SJCRH30 (cell line): ENCODE data around the gene IFNGR2. TPM values are rescaled to one million over a fixed set of nuclear protein-coding genes. Genes with fewer than 3 reads are reported as not detected.
A peak's percentile ranks its signal among the peaks of the same experiment; 100 is the strongest.

Experiments
- DNase-seq, 2 experiments: peaks; one replicate each; pipeline ENCODE4 v3.0.0-alpha.2; 2015 to 2020
- H3K27ac ChIP-seq: fragments of 250-450 bp; sonication (Bioruptor Pico); 2 replicates; pipeline ENCODE4 v1.5.1; 2020; ENCODE audit warnings: mild to moderate bottlenecking, moderate library complexity
- H3K27me3 ChIP-seq: fragments of 250-450 bp; sonication (Bioruptor Pico); 2 replicates; pipeline ENCODE4 v1.5.1; 2020; ENCODE audit warnings: mild to moderate bottlenecking, moderate library complexity
- H3K36me3 ChIP-seq: fragments of 250-450 bp; sonication (Bioruptor Pico); 2 replicates; pipeline ENCODE4 v1.5.1; 2020; ENCODE audit warnings: mild to moderate bottlenecking, moderate library complexity
- H3K4me1 ChIP-seq: fragments of 250-450 bp; sonication (Bioruptor Pico); 2 replicates; pipeline ENCODE4 v1.5.1; 2020; ENCODE audit warnings: mild to moderate bottlenecking, moderate library complexity
- H3K4me3 ChIP-seq: fragments of 250-450 bp; sonication (Bioruptor Pico); 2 replicates; pipeline ENCODE4 v1.5.1; 2020; ENCODE audit warnings: mild to moderate bottlenecking, moderate library complexity
- H3K9me3 ChIP-seq: fragments of 250-450 bp; sonication (Bioruptor Pico); replicated peaks from 2 replicates; pipeline ENCODE4 v1.5.1; 2020; ENCODE audit warnings: mild to moderate bottlenecking, moderate library complexity
- total RNA-seq: library from RNA; depleted of rRNA; stranded (reverse); fragments of >200 nt; shearing (Covaris generic); gene quantifications from 2 replicates; pipeline ENCODE4 v1.2.3, GENCODE V29; 2014

IFNGR2 gene
- total RNA-seq, 1 experiment from 2014 or later = 67.1 TPM

DNA sequence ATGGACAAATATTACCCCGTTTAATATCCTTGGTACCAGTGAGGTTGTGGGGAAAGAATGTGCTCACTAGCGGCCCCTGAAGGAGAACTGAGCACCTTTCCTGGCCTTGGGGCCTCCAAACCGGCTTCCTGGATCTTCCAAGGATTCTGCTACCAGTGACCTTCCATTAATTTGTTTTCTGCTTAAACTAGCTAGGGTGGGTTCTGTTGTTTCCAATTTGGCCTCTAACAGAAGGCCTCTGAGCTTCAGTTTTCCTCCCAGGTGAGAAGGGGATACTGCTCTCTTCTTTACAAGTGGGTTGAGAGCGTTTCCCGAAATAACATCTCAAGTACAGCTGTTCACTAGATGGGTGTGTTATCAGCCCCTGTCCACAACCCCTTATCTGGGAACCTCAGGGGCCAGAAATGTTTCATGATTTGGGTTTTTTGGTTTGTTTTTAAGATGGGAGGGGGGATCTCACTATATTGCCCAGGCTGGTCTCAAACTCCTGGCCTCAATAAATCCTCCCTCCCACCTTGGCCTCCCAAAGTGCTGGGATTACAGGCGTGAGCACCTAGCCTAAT, 16.9 kb upstream of the IFNGR2 start:
- Histone ChIP-seq H3K36me3 (no peaks in the 10 kb centered on the region), H3K9me3 (no peaks in the 10 kb centered on the region), H3K4me1 (peaks cover 6% of the 10 kb centered on the region), H3K27ac (no peak overlapping the region), H3K27me3 (no peaks in the 10 kb centered on the region), H3K4me3 (no peak overlapping the region)
- no peak for DNase-seq

DNA sequence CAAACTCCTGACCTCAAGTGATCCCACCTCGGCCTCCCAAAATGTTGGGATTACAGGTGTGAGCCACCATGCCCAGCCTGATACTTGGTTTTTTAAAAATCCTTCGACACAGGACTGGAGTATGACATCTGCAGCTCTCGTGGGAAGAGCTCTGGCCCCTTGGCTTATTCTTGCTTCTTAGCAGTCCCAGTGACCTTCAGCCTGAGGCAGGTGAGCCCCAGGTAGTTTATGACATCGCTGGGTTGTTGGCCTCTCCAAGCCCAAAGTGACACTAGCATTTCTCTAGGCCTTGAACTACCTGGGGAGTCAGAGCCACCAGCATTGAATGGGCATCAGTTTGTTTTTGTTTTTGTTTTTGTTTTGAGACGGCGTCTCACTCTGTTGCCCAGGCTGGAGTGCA, 15.9 kb upstream of the IFNGR2 start:
- no peaks in the 10 kb centered on the region for H3K9me3 ChIP-seq

DNA sequence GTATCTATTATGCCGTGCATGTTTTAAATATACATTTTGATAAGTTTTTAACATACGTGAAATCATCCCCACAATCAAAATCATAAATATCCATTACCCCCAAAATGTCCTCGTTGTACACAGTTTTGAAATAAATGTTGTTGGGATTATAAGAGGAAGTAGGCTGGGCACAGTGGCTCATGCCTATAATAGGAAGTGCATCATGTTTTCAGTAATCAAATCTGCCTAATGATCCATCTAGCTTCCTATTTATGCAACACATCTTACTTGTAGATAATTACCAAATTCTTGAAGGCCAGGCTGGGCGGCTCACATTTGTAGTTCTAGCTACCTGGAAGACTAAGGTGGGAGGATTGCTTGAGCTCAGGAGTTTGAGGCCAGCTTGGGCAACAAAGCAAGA, 15.0 kb upstream of the IFNGR2 start:
- Histone ChIP-seq H3K27me3 (no peaks in the 10 kb centered on the region), H3K27ac (no peak overlapping the region), H3K9me3 (no peaks in the 10 kb centered on the region), H3K4me3 (no peak overlapping the region), H3K36me3 (no peaks in the 10 kb centered on the region), H3K4me1 (no peaks in the 10 kb centered on the region; the same call in 1 of the 2 replicates)
- no peak for DNase-seq

More for the DNA sequence above, 15.9 kb upstream of the IFNGR2 start:
- Histone ChIP-seq H3K36me3 (no peaks in the 10 kb centered on the region), H3K4me1 (peaks cover 6% of the 10 kb centered on the region), H3K27ac (no peak overlapping the region), H3K27me3 (no peaks in the 10 kb centered on the region), H3K4me3 (no peak overlapping the region)
- no peak for DNase-seq

DNA sequence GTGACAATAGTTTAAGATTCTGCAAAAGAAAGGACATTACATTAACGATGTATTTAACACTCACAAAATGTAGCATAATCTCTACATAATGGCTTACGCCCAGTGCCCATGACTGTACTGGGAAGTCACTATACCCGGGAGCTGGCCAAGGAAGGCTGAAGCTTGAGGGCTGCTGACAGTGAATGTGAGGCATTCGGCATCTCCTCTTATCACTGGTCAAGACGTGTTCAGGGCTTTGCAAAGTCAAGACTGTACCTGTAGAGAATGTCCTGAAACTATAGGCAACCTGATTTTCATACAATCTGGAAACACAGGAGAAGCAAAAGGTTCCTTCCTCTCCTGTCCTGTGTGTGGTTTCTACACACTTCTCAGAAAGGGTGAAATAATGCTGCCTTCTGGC, 12.7 kb upstream of the IFNGR2 start:
- DNase-seq = no peak
- Histone ChIP-seq H3K9me3 (no peaks in the 10 kb centered on the region), H3K27me3 (no peaks in the 10 kb centered on the region), H3K27ac (no peak overlapping the region), H3K36me3 (no peaks in the 10 kb centered on the region), H3K4me3 (no peak overlapping the region), H3K4me1 (no peaks in the 10 kb centered on the region)

DNA sequence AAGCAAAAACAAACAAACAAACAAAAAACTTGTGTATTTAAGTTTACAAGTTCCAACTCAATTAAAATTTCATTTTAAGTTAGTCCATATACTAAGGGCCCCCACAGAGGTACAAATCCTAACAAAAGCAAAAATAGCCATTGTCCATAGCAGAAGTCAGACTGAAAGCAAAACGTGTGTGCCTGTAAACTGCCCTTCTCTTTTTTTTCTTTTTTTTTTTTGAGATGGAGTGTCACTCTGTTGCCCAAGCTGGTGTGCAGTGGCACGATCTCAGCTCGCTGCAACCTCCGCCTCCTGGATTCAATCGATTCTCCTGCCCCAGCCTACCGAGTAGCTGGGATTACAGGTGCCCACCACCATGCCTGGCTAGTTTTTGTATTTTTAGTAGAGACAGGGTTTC, 11.6 kb upstream of the IFNGR2 start:
- Histone ChIP-seq H3K27ac (no peak overlapping the region), H3K36me3 (no peaks in the 10 kb centered on the region), H3K4me3 (no peak overlapping the region), H3K9me3 (no peaks in the 10 kb centered on the region), H3K4me1 (peaks cover 3% of the 10 kb centered on the region), H3K27me3 (no peaks in the 10 kb centered on the region)
- no peak for DNase-seq

DNA sequence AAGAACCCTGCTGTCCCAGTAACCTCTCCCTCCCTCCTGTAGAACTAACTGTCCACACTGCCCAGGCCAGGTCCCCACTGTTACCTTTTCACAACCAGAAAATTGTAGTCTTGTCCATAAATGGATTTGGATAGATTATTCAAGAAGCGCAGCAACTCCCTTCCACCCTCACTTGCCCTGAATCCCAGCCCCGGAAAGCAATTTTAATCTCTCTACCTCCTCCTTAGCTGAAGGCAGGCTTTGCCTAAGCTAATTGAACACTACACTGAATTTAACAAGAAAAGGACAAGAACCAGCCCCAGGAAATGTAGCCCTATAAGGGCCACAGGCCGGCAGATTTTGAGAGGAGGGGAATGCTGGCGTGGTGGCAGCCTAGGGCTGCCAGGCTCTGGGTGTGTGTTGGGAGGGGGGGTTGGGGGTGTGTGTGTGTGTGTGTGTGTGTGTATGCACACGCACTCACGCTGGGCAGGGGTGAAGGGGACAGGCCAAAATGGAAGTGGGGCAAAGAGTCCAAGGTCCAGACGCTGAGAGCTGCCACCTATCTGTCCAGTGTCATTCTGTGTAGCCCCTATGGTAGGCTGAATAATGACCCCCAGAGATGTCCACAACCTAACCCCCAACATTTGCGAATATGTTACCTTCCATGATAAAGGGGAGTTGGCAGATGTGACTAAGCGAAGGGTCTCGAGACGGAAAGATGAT, 10.8 kb upstream of the IFNGR2 start:
- H3K36me3 ChIP-seq = no peaks in the 10 kb centered on the region
- H3K4me3 ChIP-seq = no peak overlapping the region
- H3K27me3 ChIP-seq = no peaks in the 10 kb centered on the region
- H3K9me3 ChIP-seq = no peaks in the 10 kb centered on the region
- H3K27ac ChIP-seq = no peak overlapping the region
- DNase-seq = no peak
- H3K4me1 ChIP-seq = peaks cover 7% of the 10 kb centered on the region

DNA sequence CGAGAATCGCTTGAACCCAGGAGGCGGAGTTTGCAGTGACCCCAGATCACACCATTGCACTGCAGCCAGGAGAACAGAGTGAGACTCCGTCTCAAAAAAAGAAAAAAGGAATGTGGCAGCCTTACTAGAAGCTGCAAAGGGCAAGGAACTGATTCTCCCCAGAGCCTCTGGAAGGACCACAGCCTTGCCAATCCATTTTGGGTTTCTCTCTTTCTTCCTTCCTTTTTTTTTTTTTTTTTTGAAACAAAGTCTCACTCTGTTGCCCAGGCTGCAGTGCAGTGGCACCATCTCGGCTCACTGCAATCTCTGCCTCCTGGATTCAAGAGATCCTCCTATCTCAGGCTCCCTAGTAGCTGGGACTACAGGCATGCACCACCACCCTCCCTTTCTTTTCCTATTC, 9.9 kb upstream of the IFNGR2 start:
- Histone ChIP-seq H3K27ac (no peak overlapping the region), H3K9me3 (no peaks in the 10 kb centered on the region), H3K4me1 (peaks cover 7% of the 10 kb centered on the region), H3K36me3 (no peaks in the 10 kb centered on the region), H3K27me3 (no peaks in the 10 kb centered on the region), H3K4me3 (no peak overlapping the region)
- DNase-seq = no peak

DNA sequence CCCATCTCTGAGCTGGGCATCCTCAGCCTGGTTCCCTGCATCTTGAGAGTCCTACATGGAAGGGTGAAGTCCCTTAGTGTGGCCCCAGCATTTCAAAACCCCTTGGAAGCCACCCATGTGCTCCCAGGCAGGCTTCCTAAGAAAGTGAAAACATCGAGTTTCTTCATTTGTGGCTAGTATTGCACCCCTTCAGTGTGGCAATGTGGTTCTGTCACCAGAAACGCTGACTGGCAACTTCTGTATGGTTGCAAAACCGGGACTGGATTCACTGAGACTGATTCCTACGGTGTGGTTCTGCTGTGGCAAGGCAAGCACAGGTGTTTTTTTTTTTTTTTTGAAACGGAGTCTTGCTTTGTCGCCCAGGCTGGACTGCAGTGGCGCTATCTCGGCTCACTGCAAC, 9.0 kb upstream of the IFNGR2 start:
- Histone ChIP-seq H3K27ac (no peak overlapping the region), H3K9me3 (no peaks in the 10 kb centered on the region), H3K4me1 (peaks cover 7% of the 10 kb centered on the region), H3K27me3 (no peaks in the 10 kb centered on the region), H3K36me3 (no peaks in the 10 kb centered on the region), H3K4me3 (no peak overlapping the region)
- no peak for DNase-seq

DNA sequence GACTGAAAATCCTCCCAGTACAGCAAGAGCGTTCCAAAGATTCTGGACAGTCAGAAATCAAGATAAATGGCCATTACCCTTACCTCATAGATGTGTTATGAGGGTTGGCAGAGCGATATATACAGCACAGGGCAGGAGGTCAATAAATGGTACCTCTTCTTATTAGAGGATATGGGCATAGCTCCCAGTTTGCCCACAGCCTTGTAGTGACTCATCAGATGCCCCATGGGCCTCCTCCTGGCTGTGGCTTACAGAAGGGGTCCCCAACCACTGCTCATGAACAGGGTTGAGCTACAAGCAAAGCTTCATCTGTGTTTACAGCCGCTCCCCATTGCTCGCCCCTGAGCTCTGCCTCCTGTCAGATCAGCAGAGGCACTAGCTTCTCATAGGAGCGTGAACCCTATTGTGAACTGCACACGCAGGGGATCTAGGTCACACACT, 7.3 kb upstream of the IFNGR2 start:
- H3K27ac ChIP-seq = no peak overlapping the region

DNA sequence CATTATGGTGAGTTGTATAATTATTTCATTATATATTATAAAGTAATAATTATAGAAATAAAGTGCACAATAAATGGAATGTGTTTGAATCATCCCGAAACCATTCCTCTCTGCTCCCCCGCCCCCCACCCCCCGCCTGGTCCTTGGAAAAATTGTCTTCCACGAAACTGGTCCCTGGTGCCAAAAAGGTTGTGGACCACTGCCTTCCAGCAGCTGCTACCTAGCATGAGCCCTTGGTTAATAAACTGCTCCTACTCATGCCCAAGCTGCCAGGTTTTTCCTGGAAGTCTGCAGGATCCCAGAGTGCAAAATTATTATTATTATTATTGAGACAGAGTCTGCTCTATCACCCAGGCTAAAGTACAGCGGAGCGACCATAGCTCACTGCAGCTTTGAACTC, 6.8 kb upstream of the IFNGR2 start:
- no peak for DNase-seq
- no peaks in the 10 kb centered on the region for H3K27me3 ChIP-seq
- H3K9me3 ChIP-seq = no peaks in the 10 kb centered on the region
- H3K4me3 ChIP-seq = no peak overlapping the region
- H3K27ac ChIP-seq = no peak overlapping the region
- peaks cover 20% of the 10 kb centered on the region for H3K4me1 ChIP-seq
- H3K36me3 ChIP-seq = no peaks in the 10 kb centered on the region

More for the DNA sequence above, 7.3 kb upstream of the IFNGR2 start:
- no peaks in the 10 kb centered on the region for H3K9me3 ChIP-seq
- H3K27me3 ChIP-seq = no peaks in the 10 kb centered on the region
- H3K36me3 ChIP-seq = no peaks in the 10 kb centered on the region
- no peak for DNase-seq
- peaks cover 16% of the 10 kb centered on the region for H3K4me1 ChIP-seq
- no peak overlapping the region for H3K4me3 ChIP-seq

DNA sequence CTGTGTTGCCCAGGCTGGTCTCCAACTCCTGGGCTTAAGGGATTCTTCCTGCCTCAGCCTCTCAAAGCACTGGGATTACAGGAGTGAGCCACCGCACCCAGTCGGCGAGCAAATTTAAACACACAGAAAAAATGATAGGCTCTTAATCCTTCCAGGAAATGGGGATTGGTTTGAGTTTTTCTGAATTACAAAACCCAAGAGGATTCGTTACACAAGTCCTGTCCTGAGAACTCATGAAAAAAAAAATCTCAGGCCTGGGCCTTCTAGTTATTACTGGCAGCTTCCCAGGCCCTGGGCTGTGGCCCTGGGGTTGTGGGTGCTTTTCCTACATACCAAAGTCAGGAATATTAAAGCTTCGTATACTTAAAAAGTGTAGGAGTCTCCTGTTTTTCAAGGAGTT, 6.3 kb upstream of the IFNGR2 start:
- H3K9me3 ChIP-seq = no peaks in the 10 kb centered on the region
- H3K4me1 ChIP-seq = peaks cover 20% of the 10 kb centered on the region
- DNase-seq = peak; percentile 12 to 60
- no peaks in the 10 kb centered on the region for H3K27me3 ChIP-seq
- no peak overlapping the region for H3K4me3 ChIP-seq
- H3K27ac ChIP-seq = no peak overlapping the region
- no peaks in the 10 kb centered on the region for H3K36me3 ChIP-seq

DNA sequence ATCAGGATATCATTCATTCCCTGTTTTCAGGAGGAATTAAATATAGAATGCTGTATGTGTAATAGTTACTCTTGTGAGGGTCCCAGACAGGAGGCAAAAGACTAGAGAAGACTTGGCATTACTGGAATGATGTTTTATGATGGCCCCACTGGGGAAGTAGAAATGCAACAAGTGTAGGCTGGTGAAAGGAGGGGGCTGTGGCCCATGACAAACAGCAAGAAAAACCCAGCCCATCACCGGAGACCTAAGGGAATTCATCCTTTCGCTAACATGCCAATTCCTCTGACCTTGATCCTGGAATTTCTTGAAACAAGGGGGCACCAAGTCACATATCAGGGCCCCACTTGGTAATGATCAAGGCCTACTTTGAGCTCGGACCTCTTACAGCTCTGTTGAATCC, 5.5 kb upstream of the IFNGR2 start:
- H3K9me3 ChIP-seq = no peaks in the 10 kb centered on the region
- peaks cover 25% of the 10 kb centered on the region for H3K4me1 ChIP-seq
- no peak overlapping the region for H3K4me3 ChIP-seq
- H3K36me3 ChIP-seq = no peaks in the 10 kb centered on the region
- no peak for DNase-seq
- H3K27ac ChIP-seq = no peak overlapping the region
- H3K27me3 ChIP-seq = no peaks in the 10 kb centered on the region

DNA sequence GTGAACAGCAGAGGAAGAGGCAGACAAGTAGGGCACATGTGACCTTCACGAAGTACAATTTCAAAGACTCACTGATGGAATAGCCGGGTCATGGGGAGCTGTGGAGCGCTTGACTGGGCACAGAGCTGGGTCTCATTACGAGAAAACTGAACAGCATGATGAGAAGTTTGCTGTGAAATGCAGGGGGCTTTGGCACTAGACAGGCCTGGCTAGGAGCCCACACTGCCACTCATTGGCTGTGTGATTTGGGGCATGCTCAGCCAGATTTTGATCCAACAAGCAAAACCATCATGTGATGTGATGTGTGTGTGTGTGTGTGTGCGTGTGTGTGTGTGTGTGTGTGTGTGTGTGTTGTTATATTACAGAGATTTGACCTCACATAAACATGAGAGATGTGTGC, 4.9 kb upstream of the IFNGR2 start:
- Histone ChIP-seq H3K4me1 (peaks cover 25% of the 10 kb centered on the region), H3K4me3 (no peak overlapping the region), H3K27me3 (no peaks in the 10 kb centered on the region), H3K36me3 (no peaks in the 10 kb centered on the region), H3K27ac (no peak overlapping the region), H3K9me3 (no peaks in the 10 kb centered on the region)
- DNase-seq = no peak

DNA sequence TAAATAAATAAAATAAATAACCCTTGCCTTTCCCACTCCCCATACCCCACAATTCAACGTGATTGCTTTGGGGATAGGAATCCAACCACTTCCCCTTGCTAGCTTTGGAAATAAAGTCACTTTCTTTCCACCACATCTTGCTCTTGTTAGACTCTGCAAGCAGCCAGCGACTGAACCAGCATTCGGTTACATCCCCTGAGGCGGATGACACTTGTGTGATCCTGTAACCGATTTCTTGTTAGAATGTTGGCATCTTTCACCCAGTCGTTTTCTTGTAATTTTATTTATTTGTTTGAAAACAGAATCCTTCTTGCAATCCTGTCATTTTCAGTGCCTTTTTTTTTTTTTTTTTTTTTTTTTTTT, 1.6 kb upstream of the IFNGR2 start:
- peak; percentile 31 to 60 for DNase-seq
- H3K4me1 ChIP-seq = peaks cover 22% of the 10 kb centered on the region
- peak overlapping the region; percentile 92 for H3K4me3 ChIP-seq
- no peaks in the 10 kb centered on the region for H3K27me3 ChIP-seq
- H3K9me3 ChIP-seq = no peaks in the 10 kb centered on the region
- H3K27ac ChIP-seq = no peak overlapping the region
- no peaks in the 10 kb centered on the region for H3K36me3 ChIP-seq

DNA sequence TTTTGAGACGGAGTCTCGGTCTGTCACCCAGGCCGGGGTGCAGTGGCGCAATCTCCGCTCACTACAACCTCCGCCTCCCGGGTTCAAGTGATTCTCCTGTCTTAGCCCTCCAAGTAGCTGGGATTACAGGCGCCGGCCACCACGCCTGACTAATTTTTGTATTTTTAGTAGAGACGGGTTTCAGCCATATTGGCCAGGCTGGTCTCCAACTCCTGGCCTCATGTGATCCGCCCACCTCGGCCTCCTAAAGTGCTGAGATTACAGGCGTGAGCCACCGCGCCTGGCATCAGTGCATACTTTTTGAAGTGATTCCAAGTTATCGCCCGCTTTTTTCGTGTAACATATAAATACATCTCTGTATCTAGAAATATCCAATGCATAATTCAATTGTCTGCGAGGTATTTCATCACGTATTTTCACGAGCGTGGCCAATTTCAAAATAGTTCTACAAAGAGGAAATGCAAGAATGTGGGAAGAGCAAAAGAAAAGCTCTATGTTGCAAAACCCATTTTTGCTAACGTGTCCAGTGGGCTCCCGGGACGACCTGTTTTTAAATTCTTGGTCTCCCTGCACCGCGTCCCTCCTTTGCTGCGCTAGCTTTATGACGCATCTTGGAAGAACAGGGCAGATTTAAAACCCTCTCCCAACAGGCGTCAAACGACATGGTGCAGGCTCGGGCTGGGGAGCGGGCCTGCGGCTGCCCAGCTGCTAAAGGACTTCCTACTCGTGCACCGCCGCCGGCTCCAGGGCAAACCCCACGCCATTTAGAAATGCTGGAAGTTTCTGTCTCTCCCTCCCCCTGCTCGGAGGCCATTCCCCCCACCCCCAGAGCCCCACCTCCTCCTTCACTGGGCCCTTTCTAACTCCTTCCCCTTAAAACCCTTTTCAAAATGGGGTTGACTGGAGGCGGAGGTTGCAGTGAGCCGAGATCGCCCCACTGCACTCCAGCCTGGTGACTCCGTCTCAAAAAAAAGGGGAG, 923 bp upstream of the IFNGR2 start:
- Histone ChIP-seq H3K36me3 (no peaks in the 10 kb centered on the region), H3K4me3 (peak overlapping the region; percentile 92), H3K27me3 (no peaks in the 10 kb centered on the region), H3K9me3 (no peaks in the 10 kb centered on the region), H3K4me1 (peaks cover 18% of the 10 kb centered on the region), H3K27ac (peak overlapping the region; percentile 63; the same call in 1 of the 2 replicates)
- peak; percentile 78 to 83 for DNase-seq
